Sigmoid colon (tissue), 7 donors: ENCODE measurements around the gene SOX10. TPM values are rescaled to one million over a fixed set of nuclear protein-coding genes. Genes with fewer than 3 reads are reported as not detected.

Experiments
- DNase-seq: peaks from one replicate; pipeline ENCODE4 v3.0.0-alpha.2; 2019
- H3K27ac ChIP-seq, 4 donors: fragments of 200-600 bp; sonication (generic); one replicate each; pipeline ENCODE4 v1.5.1; 2016 to 2019; ENCODE audit warnings: mild to moderate bottlenecking in 1 of 4
- H3K27me3 ChIP-seq, 3 donors: fragments of 200-600 bp; sonication (generic); one replicate each; pipeline ENCODE4 v1.5.1; 2019; ENCODE audit warnings: mild to moderate bottlenecking in 1 of 3
- H3K36me3 ChIP-seq, 4 donors: fragments of 200-600 bp; sonication (generic); one replicate each; pipeline ENCODE4 v1.5.1; 2016 to 2019
- H3K4me1 ChIP-seq, 4 donors: fragments of 200-600 bp; sonication (generic); one replicate each; pipeline ENCODE4 v1.5.1; 2017 to 2019
- H3K4me3 ChIP-seq, 4 donors: fragments of 200-600 bp; sonication (generic); one replicate each; pipeline ENCODE4 v1.5.1; 2017 to 2019; ENCODE audit warnings: mild to moderate bottlenecking in 2 of 4, moderate library complexity in 1 of 4
- H3K9me3 ChIP-seq, 4 donors: fragments of 200-600 bp in 3 of 4; sonication (generic) in 3 of 4; one replicate each; pipeline versions ENCODE4 v1.5.1 to v1.6.1; 2013 to 2019
- EP300 ChIP-seq, 4 donors: sonication (generic); formaldehyde crosslinking; IDR thresholded peaks; one replicate each; pipeline ENCODE4 v1.6.1; 2017; ENCODE audit warnings: antibody characterized with exemption in 4 of 4
- POLR2A ChIP-seq, 2 donors: fragments of 450-650 bp; IDR thresholded peaks; one replicate each; pipeline ENCODE4 v1.6.1; 2016; ENCODE audit warnings: antibody characterized with exemption in 2 of 2, mild to moderate bottlenecking in 2 of 2, moderate library complexity in 2 of 2
- POLR2AphosphoS5 ChIP-seq, 4 donors: sonication (generic); formaldehyde crosslinking; IDR thresholded peaks; one replicate each; pipeline ENCODE4 v1.6.1; 2017; ENCODE audit warnings: antibody characterized with exemption in 4 of 4
- WGBS, 2 donors: extraction: QIAGEN DNeasy Blood & Tissue Kit; methylation state at CpG; one replicate each; pipeline ENCODE4 v1.1.7; 2013; 5-methylcytosine and 5-hydroxymethylcytosine counted together
- intact Hi-C: fragments of 100-400 bp; cut with DNase I; formaldehyde crosslinking; loops from one replicate; pipeline ENCODE4 v1.15.1; 2023
- polyA plus RNA-seq, 3 donors: library from polyadenylated mRNA; stranded (reverse); fragments of 200-250 nt; gene quantifications; one replicate each; pipeline ENCODE4 v1.2.3, GENCODE V29; 2013
- total RNA-seq, 4 donors: library from RNA; depleted of rRNA; stranded (reverse); fragments of >200 nt; gene quantifications; one replicate each; pipeline ENCODE4 v1.1.0, GENCODE V29; 2016
- TF ChIP-seq, protein P1 (sequence below), 4 experiments: fragments of 450-650 bp in 3 of 4; fragments of 200-600 bp in 1 of 4; IDR thresholded peaks; one replicate each; pipeline ENCODE4 v1.5.1; 2016 to 2019; ENCODE audit warnings: antibody characterized with exemption in 4 of 4, mild to moderate bottlenecking in 3 of 4, moderate library complexity in 2 of 4
- donor health status: healthy with polysubstance abuse.
- donor health status: Bipolar disorder and iron deficiency.
- donor health status: healthy.

SOX10 gene
- total and polyA plus RNA-seq, 7 donors, result 0.23 to 17.5 (median 3.8) TPM

DNA sequence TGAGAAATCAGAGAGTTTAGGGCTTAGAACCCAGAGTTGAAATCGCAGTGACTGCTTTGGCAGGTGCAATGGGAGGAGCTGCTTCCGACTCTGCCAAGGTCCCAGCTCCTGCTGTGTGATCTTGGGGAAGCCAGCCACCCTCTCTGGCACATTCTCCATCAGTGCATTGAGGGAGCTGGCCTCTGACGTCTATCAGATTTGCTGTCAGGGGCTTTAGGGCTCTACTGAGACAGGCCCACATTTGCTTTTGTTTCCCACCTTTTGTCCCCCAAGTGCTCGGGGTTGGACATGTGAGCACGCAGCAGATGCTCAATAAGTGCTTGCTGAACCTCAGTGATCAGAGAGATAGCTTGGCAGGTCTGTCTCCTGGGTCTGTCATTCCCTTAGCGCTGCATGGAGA lies 10.6 kb upstream of the SOX10 start:
- Histone ChIP-seq H3K27me3 (no peaks in the 10 kb centered on the region), H3K4me3 (no peak overlapping the region), H3K36me3 (no peaks in the 10 kb centered on the region), H3K27ac (no peak overlapping the region), H3K9me3 (no peaks in the 10 kb centered on the region), H3K4me1 (peaks cover 0 to 3% (median 0%) of the 10 kb centered on the region in 4 donors)
- 83 to 88% methylated on average over 6 of the region's 6 CpGs for WGBS, 2 donors
- DNase-seq, result no peak
- intact Hi-C loops, result no loop called here
- TF ChIP-seq POLR2A (IDR thresholded peaks at IDR 0.05) (no peak), POLR2AphosphoS5 (IDR thresholded peaks at IDR 0.05) (no peak), EP300 (IDR thresholded peaks at IDR 0.05) (no peak)
- TF ChIP-seq, protein P1, sequence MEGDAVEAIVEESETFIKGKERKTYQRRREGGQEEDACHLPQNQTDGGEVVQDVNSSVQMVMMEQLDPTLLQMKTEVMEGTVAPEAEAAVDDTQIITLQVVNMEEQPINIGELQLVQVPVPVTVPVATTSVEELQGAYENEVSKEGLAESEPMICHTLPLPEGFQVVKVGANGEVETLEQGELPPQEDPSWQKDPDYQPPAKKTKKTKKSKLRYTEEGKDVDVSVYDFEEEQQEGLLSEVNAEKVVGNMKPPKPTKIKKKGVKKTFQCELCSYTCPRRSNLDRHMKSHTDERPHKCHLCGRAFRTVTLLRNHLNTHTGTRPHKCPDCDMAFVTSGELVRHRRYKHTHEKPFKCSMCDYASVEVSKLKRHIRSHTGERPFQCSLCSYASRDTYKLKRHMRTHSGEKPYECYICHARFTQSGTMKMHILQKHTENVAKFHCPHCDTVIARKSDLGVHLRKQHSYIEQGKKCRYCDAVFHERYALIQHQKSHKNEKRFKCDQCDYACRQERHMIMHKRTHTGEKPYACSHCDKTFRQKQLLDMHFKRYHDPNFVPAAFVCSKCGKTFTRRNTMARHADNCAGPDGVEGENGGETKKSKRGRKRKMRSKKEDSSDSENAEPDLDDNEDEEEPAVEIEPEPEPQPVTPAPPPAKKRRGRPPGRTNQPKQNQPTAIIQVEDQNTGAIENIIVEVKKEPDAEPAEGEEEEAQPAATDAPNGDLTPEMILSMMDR (IDR thresholded peaks at IDR 0.05), result no peak

DNA sequence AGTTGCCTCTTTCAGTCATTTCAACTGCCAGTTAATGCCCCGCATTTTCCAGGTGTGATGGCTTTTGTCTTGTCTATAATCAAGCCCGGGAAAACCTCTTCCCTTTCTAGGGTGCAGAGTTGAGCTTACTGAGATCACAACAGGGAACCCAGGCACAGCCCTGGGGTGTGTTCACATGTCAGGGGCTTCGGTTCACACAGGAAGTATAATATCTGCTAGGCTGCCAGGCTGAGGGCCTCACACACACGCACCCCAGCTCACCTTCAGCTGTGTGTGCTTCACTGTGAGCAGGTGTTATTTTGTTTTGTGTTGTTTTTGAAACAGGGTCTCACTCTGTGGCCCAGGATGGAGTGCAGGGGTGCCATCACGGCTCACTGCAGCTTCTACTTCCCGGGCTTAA lies 9.7 kb upstream of the SOX10 start:
- Histone ChIP-seq H3K27me3 (no peaks in the 10 kb centered on the region), H3K9me3 (no peaks in the 10 kb centered on the region), H3K4me3 (no peak overlapping the region), H3K27ac (no peak overlapping the region), H3K36me3 (no peaks in the 10 kb centered on the region), H3K4me1 (no peaks in the 10 kb centered on the region)
- TF ChIP-seq POLR2AphosphoS5 (IDR thresholded peaks at IDR 0.05), result no peak
- TF ChIP-seq POLR2A (IDR thresholded peaks at IDR 0.05), result no peak
- TF ChIP-seq, protein P1 (IDR thresholded peaks at IDR 0.05), result no peak
- no peak for TF ChIP-seq EP300 (IDR thresholded peaks at IDR 0.05)
- WGBS, 2 donors, result 72 to 84% methylated on average over 6 of the region's 6 CpGs
- no peak for DNase-seq
- intact Hi-C loops, result no loop called here

GRCh38 chr22:37991731-37992442 lies 7.5 kb upstream of the SOX10 start:
- 77 to 83% methylated on average over 6 of the region's 6 CpGs for WGBS, 2 donors
- no peaks in the 10 kb centered on the region for H3K9me3 ChIP-seq
- H3K4me3 ChIP-seq, result no peak overlapping the region
- TF ChIP-seq EP300 (IDR thresholded peaks at IDR 0.05), result no peak
- TF ChIP-seq POLR2AphosphoS5 (IDR thresholded peaks at IDR 0.05), result no peak
- TF ChIP-seq, protein P1 (IDR thresholded peaks at IDR 0.05), result no peak
- H3K36me3 ChIP-seq, result no peaks in the 10 kb centered on the region
- no peaks in the 10 kb centered on the region for H3K27me3 ChIP-seq
- no peak overlapping the region for H3K27ac ChIP-seq
- intact Hi-C loops, result no loop called here
- no peak for DNase-seq
- no peaks in the 10 kb centered on the region for H3K4me1 ChIP-seq

DNA sequence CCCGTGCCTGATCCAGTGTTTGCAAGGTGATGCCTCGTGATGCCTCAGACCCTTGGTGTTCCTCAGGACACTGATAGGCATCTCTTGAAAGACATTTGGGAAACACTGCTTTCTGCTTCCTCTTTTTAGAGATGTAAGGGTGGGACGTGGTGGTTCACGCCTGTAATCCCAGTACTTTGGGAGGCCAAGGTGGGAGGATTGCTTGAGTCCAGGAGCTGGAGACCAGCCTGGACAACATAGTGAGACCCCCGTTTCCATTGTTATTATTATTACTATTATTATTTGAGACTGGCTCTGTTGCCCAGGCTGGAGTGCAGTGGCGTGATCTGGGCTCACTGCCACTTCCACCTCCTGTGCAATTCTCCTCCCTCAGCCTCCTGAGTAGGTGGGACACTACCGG lies 6.5 kb upstream of the SOX10 start:
- Histone ChIP-seq H3K9me3 (no peaks in the 10 kb centered on the region), H3K4me1 (no peaks in the 10 kb centered on the region), H3K4me3 (no peak overlapping the region), H3K27me3 (no peaks in the 10 kb centered on the region), H3K27ac (no peak overlapping the region), H3K36me3 (no peaks in the 10 kb centered on the region)
- no peak for TF ChIP-seq POLR2A (IDR thresholded peaks at IDR 0.05)
- TF ChIP-seq, protein P1 (IDR thresholded peaks at IDR 0.05), result no peak
- TF ChIP-seq EP300 (IDR thresholded peaks at IDR 0.05), result no peak
- TF ChIP-seq POLR2AphosphoS5 (IDR thresholded peaks at IDR 0.05), result no peak
- no peak for DNase-seq
- intact Hi-C loops, result no loop called here
- WGBS, 2 donors, result 91 to 94% methylated on average over 7 of the region's 7 CpGs

DNA sequence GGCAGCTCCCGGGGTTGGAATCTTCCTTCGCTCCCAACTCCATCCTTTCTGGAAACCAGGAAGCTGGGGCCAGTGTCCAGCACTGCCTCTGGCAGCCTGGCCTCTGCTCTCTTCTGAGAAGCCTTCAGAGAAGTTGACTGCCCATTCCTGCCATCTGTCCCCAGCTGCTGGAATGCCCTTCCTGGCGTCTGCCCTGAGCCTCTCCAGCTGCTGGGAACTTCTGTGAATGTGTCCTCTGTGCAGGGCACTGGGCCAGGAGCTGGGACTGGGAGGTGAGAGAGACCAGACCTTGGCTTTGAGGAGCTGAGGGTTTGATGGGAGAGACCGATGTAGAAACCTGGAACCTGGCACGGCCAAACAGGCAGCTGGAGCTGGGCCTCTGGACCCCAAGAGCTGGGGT lies 5.9 kb upstream of the SOX10 start:
- Histone ChIP-seq H3K4me1 (no peaks in the 10 kb centered on the region), H3K27me3 (no peaks in the 10 kb centered on the region), H3K27ac (no peak overlapping the region), H3K36me3 (no peaks in the 10 kb centered on the region), H3K4me3 (no peak overlapping the region), H3K9me3 (no peaks in the 10 kb centered on the region)
- WGBS, 2 donors, result 75 to 79% methylated on average over 5 of the region's 5 CpGs
- TF ChIP-seq EP300 (IDR thresholded peaks at IDR 0.05) (no peak), POLR2A (IDR thresholded peaks at IDR 0.05) (no peak), POLR2AphosphoS5 (IDR thresholded peaks at IDR 0.05) (no peak)
- TF ChIP-seq, protein P1 (IDR thresholded peaks at IDR 0.05), result no peak
- intact Hi-C loops, result no loop called here
- no peak for DNase-seq
